Stimulated activated CD8-positive, alpha-beta memory T cell treated with anti-CD3 and anti-CD28 coated beads, Interleukin-4, amount 100 ng/mL, for 1 hour (primary cell): Measurements from ENCODE around the gene MAPK4.

Experiments used
- DNase-seq, 2 donors: peaks; one replicate each; pipeline ENCODE4 v3.0.0-alpha.2; 2020; ENCODE audit warnings: low read depth in 2 of 2, low spot score in 1 of 2

Gene MAPK4

GRCh38 chr18:50623694-50624352, 63.9 kb downstream of the MAPK4 start:
- no peak for DNase-seq

DNA sequence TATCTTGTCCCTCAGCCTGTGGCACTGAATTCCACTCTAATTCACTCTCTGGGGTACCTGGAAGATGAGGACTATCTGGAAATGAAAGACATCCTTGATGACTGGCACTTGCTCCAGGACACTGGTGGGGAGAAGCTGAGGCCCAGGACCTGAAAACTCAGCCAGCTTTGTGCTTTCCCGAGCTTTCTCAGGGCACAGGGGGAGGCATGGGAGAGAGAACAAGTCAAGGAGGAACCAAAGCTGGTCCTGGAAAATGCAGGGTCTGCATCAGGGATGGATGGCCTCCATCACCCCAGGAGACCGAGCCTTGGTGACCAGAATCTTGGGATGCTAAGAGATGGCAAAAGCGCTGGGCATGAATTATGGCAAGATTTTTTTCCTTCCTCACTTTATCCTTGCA, 65.1 kb downstream of the MAPK4 start:
- DNase-seq: no peak

DNA sequence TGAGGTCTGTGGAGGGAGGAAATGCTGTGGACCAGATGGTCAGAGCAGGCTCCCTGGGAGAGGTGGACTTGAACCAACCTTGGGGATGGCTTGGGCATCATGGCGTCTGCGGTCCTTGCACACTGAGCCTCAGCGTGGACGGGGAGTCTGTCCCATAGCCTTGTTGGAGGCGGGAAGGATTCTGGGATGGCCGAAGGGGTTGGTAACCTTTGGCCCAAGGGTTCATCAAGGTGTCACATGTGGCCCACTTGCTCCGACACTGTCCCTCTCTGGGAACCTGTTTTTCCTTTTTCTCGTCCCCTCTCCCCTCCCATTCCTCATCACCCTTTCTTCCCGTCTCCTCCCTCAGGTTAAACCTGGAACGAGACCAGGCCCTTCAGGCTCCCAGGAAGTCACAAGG, 66.4 kb downstream of the MAPK4 start:
- DNase-seq: no peak

GRCh38 chr18:50627594-50628532, 68.0 kb downstream of the MAPK4 start:
- no peak for DNase-seq

DNA sequence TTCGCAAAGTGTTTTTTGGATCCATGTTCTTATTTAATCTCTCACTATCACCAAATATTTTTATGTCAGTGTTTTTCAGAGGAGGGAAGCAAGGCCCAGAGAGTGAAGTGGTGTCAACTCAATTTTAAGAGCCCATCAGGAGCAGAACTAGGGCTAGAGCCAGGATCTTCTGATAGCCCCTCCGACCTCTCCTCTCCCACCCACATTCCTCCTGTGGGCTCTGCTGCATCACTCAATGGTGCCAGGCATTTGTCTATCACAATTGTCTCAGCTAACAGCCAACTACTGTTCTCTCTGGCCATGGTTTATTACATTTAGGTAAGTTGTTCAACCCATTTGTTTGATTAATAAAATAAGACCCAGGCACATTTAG, 68.6 kb downstream of the MAPK4 start:
- DNase-seq: no peak

DNA sequence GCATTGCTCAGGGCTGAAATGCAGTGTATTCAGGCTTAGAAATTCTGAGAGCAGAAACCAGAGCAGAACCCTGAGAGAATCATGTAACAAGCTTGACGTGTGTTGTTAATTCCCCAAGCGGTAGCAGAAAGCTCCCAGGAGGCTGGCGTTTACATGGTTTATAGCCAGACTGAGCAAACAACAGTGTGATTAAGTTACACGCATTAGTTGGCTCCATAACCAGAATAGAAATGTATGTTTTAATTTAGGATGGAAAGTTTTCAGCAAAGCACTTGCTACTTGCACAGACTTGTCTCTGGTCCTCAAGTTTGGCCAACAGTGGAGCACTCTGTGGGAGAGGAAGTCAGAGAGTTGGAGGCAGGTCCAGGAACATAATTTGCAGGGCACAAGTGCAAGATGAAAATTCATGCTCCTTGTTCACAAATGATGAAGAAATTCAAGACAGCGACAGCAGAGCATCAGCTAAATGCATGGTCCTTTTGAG, 69.3 kb downstream of the MAPK4 start:
- no peak for DNase-seq

- no peak for DNase-seq
These were observed 71.0 kb downstream of the MAPK4 start for GRCh38 chr18:50630895-50631294.

DNA sequence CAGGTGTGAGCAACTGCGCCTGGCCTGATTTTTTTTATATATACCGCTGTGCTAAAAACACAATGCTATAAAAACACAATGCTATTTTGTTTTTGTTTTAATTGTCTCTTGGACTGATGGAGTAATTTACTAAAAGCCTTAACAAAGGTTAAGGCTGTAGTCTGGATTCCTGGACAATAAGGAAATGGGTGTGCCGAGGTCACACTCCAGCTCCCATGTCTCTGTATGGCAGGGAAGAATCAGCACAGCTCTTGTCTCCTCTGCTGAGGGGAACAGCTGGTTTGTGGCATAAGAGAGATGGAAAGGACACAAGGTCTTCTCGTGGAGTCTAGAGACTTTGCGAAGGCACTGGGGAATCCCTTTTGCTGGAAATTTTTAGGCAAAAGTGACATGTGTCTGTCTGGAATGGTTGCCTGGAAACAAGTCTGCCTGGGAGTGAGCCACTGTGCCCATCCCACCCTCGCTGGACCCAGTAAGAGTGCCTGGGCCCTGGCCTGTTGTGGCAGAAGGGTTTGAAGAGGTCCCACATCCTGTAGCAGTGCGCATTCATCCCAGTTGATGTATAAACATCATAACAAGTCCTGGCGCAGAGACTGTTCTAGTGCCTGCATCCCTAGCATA, 73.1 kb downstream of the MAPK4 start:
- DNase-seq: no peak

GRCh38 chr18:50633992-50634391, 74.1 kb downstream of the MAPK4 start:
- DNase-seq: no peak

- DNase-seq: no peak
These were observed 76.6 kb downstream of the MAPK4 start for GRCh38 chr18:50636366-50637057.

GRCh38 chr18:50638016-50638883, 78.4 kb downstream of the MAPK4 start:
- DNase-seq: no peak

GRCh38 chr18:50638884-50639420, 79.1 kb downstream of the MAPK4 start:
- DNase-seq: no peak

DNA sequence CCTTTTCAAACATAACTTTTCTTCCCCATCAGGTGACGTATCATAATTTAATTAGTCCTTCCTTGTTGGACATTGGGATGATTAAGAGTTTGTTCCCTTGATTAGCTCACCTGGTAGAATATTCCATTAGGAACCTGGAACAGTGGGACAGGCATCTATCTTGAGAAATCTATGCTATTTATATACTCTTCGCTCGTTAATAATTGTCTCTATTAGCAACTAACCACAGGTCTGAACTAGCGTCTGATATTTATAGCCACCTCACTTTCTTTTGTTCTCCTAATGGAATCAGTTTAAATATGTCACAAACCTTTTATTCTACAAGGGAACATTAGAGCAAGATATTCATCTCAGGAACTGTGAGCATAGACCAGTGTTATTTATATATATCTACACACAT, 79.8 kb downstream of the MAPK4 start:
- DNase-seq: no peak

DNA sequence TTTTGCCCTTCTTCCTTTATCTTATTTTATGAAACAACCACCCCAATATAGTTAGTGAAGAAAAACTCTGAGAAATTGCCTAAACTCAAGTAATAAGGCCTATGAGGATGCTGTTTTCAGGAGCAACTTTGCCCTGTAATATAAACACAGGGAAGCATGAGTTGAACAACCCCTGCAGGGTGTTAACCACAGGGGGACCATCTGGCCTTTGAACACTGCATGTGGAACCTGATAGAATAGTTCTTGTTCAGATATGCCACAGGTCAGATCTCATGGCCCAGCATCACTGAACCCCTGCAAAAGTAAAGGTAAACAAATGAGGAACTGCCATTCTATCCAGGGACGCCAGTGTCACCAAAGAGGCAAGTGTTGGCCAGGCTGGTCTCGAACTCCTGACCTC, 82.6 kb downstream of the MAPK4 start:
- no peak for DNase-seq

GRCh38 chr18:50644146-50644545, 84.3 kb downstream of the MAPK4 start:
- DNase-seq: no peak

GRCh38 chr18:50644807-50645206, 84.9 kb downstream of the MAPK4 start:
- DNase-seq: no peak

DNA sequence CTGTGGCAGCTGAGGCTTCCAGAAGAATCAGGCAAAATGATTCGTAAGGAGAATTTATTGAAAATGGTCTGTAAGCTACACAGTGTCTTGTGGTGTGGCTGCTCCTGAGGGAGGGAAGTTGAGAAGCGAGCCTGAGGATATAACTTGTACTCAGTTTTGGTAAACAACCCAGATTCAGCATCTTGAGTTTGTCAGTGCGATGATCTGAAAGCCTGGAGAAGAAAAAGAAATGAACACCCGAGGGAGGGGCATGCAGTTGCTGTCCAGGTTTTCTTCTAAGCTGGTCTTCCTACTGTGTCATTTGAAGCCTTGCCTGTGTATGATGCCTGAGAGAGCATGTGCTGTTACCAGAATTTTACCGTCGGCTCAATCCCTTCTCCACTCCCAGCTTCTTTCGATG, 87.3 kb downstream of the MAPK4 start:
- DNase-seq: no peak

DNA sequence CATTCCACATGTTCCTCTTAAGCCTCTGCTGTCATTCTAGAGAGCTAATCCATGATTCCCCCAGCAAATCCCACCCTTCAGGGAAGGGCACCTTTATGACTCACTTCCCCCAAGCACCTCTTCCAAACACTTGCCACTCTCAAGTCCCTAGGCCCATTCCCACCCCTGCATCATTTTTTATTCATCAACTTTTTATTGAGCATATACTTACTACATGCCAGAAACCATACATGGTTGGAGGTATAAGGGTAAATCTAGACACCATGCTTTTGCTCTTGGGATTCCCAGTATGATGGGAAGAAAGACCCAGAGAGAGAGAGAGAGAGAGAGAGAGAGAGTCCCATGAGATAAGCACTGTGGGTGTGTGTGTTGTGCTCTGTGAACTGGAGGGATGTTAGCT, 87.9 kb downstream of the MAPK4 start:
- no peak for DNase-seq

DNA sequence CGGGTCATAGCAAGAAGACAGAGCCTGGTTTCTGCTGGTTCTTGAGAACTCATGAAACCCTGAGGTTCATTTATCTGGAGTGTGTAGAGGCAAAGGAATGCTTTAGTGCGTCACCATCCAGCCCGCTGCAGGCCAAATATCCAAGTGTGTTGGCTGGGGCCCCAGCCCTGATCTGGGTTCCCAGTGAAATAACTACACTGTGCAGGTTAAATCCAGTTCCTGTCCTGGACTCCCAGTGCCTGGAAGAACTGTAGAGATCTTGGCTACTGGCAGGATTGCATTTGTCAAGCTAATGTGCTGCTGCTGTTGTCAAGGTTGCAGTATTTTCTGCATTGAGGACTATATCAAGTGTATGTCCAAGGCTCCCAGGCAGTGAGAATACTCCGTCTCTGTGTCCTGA, 89.9 kb downstream of the MAPK4 start:
- DNase-seq: no peak

DNA sequence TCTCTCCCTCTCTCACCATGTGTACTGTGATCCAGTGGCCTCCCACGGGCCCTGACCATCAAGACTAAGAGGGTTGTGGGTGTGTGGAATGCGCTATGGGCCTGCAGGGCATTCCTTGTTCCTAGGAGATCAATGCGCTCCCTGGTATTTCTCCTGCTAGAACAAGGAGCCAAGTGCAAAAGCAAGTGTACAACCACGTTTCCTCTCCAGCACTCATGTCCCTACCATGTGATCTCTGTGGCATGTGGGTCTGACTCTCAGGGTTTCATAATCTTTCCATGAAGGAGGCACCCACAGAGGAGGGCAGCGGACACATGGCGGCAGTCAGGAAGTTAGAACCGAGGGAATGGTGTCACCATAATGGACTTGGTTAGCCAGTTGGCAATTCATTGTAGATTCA, 91.4 kb downstream of the MAPK4 start:
- no peak for DNase-seq
